Stimulated activated CD4-positive, alpha-beta T cell treated with anti-CD3 and anti-CD28 coated beads, Interleukin-1b, Interleukin-23, amount 100 ng/mL, for 4 hours (primary cell): ENCODE measurements around the gene GNB1L.

Source experiments
- DNase-seq, 2 donors: peaks; one replicate each; pipeline ENCODE4 v3.0.0-alpha.2; 2020; ENCODE audit warnings: low read depth in 2 of 2

GNB1L gene

DNA sequence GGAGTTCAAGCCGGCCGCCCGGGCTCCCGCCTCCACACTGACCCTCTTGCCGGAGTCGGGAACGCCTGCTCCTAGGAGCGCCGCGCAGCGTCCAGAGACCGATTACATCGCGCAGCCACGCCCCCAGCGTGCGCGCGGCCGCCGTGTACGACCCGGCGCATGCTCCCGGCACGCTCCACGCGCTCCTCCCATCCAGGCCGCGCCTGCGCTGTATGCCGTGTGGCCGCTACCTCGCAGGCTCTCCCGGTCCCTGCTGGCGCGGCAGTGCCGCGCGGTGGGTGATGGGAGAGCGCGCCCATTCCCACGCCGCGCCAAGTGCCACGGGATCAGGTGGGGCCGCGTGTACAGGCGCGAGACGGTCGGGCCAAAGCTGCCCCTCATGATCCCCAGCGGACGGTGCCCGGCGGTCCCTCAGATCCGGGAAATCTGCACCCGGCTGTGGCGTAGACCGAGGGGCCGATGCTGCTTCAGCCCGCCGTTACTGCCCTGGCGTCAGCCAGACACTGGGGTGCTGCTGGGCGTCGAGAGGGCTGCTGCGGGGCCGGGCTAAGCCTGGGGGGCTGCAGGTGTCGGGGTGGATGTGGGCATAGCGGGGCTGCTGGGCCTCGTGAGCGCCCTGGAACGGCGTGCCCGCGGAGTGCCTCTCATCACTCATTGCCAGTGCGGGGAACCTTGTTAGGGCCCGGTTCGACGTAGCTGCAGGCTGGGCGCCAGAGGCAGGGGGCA is at the start of gene GNB1L, which contains the start of gene RTL10:
Gene GNB1L (minus strand): TSS at position 97 of the 726 bp plus-strand sequence. CDS start 33,519 bp downstream, outside the sequence.
Gene RTL10 (minus strand): TSS at position 97 of the 726 bp plus-strand sequence. CDS start 2,613 bp downstream, outside the sequence.
- DNase-seq: peak; percentile 93 to 97

- DNase-seq: no peak
Observed at GRCh38 chr22:19904174-19904856, 49.6 kb upstream of the GNB1L start.

DNA sequence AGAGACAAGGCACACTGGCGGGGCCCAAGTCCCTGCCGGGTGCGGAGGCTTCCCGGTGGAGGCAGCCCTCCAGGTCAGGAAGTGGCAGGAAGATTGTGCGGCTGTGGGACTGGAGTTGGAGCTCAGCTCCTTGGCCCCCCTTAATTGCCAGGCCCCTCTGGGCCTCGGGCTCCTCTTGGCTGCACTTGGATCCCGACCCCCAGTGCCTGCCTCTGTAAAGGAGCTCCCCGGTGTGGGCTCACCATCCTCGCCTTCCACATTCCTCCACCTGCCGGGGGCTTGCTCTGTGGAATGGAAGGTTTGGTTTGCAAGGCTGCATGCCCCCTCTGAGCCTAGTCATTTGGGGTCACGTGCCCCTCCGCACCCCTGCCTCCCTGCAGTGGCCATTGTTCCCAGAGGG is 48.8 kb upstream of the GNB1L start:
- no peak for DNase-seq

- no peak for DNase-seq
Observed at GRCh38 chr22:19903031-19903430, 48.4 kb upstream of the GNB1L start.

DNA sequence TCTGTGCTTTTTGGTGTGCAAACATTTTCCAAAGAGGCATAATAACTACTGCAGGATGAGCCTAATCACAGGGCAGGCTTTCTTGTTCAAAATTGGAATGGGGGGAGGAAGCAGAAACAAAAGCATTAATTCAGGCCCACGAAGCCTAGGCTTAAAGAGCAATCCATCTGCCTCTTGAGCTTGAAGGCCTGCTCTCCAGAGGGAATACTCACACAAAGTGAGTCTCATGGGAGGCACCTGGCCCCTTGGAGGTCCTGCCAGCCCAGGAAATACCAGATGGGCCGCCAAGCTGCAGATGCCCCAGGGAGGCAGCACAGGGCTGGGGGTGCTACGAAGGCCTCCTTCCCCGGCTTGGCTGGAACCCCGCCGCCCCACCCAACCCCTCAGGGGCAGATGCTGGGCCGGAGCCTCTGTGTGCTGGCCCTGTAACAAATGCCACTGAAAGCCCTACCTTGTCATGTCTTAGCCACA is 47.6 kb upstream of the GNB1L start:
- DNase-seq: no peak

GRCh38 chr22:19901577-19902244 is 47.0 kb upstream of the GNB1L start:
- DNase-seq: no peak

DNA sequence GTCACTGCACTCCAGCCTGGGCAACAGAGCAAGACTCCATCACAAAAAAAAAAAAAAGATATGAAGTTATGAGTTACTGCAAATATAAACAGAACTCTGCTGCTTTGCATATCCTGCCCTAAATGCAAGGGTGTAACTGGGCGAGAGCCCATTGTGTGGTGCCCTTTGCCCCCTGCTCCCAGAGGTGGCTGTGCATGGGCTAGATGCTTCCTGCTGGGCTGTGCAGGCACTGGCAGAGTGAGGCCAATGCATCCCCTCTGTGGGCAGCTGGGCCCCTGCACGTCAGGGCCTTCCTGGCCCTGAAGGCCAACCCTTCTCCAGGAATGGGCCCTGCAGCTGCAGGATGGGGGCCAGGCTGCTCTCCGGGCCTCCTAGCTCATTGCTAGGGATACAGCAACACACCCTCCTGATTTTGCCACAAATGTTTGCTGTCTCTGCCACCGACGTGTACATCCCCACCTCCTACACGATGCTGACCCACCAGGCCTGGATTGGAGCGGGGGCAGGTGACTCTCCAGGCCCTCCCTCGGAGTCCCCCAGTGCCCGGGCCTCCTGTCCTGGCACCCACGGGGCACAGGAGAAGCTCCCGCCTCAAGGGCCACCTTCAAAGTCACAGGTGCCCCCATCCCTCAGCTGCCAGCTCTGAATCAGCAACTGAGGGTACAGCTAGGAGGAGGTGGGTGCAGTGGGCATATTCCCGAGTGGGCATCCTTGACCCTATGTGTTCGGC is 46.2 kb upstream of the GNB1L start:
- no peak for DNase-seq

DNA sequence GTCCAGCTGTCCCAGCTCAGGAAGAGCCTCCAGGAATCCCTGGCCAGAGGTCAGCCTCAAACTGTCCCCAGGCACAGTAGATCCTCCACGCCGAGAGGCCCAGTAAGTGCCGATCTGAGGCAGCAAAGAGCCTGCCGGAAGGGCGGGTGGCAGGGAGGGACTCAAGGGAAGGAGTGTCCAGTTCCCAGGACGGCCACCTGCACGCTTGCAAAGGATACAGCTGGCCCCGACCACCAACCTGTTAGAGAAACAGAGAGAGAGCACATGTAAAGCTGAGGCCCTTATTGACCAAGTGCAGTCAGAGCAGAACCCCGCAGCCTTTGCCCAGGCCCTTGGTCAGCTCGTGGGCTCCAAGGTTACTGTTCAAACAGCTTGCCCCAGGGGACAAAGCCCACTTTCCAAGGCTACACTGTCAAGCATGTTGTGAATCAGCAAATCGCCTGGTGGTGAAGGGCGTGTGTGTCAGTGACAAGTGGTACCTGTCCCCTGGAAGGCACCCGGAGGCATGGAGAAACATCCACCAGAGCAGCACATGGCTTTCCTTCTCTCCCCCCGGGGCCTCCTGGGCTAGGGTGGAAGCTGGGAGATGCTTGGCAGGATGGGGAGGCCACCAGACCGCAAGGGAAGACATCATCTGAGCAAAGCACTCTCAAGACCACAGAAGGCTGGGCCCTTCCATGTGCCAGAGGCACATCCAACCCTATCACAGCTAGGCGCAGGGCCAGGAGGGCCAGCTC is 44.3 kb upstream of the GNB1L start:
- DNase-seq: no peak

DNA sequence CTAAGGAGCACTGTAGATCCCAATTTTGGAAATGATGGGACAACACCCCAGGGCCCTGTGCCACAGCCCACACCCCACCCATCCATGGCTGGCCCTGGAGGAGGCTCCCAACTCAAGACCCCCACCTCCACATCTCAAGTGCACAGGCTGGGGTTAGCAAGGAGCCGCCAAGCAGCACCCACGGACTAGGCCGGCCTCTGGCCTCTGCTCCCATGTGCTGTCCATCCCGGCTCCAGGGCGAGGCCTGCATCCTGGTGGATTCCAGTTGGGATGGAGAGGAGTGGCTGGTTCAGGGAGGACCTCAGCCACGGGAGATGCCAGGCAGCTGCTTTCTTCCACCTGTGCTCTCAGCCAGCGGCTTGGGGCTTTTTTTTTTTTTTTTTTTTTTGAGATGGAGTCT is 43.5 kb upstream of the GNB1L start:
- no peak for DNase-seq

- no peak for DNase-seq
Observed at GRCh38 chr22:19897726-19898125, 43.1 kb upstream of the GNB1L start.

DNA sequence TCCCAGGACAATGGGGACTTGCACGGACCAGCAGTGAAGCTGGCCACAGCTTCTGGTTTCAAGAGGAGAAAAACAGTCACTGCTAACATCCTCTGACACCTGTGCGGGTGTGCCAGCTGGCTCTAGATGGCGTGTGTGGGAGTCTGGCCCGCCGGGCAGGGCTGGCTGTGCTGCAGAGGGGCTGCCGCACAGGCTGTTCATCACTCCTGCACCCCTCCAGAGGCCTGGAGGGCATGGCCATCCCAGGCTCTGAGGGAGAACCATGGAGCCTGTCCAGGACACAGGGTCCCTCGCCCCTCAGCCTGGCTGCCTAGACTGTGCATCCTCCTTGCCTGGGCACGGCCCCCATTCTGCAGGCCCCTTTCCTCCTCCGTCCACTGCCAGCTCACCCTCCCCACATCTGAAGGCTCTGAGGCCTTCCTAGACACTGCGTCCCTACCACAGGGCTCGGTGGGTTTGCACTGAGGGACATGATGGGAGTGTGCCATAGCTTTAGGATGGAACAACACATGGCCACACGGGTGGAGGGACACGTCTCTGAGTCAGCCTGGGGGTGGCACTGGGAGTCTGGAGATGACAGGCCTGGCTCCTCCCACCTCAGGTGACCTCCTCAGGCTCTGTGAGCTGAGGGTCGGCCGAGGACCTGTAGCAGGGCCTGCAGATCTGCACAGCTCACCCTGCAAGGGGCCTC is 42.1 kb upstream of the GNB1L start:
- no peak for DNase-seq

- no peak for DNase-seq
Observed at GRCh38 chr22:19895160-19895849, 40.6 kb upstream of the GNB1L start.

DNA sequence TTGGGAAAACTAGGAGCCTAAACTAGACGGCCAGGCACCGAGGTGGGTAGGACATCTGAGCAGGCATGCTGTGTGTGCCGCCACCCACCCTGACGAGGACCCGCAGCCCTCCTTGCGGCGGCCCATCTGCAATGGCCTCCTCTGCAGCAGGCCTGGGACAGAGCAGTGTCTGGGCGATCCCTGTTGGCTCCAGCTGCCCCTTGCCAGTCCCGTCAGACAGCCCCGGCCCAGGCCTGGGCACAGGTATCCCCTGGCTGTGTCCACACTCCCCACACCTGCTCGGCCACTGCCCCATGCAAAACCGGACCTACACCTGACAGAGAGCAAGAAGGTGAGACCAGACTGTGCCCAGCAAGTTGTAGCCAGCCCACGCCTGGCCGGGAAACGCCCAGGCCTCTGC is 38.7 kb upstream of the GNB1L start:
- no peak for DNase-seq

GRCh38 chr22:19892925-19893324 is 38.3 kb upstream of the GNB1L start:
- DNase-seq: no peak

- DNase-seq: peak; percentile 34 to 51
Observed at GRCh38 chr22:19892257-19892879, 37.7 kb upstream of the GNB1L start.

DNA sequence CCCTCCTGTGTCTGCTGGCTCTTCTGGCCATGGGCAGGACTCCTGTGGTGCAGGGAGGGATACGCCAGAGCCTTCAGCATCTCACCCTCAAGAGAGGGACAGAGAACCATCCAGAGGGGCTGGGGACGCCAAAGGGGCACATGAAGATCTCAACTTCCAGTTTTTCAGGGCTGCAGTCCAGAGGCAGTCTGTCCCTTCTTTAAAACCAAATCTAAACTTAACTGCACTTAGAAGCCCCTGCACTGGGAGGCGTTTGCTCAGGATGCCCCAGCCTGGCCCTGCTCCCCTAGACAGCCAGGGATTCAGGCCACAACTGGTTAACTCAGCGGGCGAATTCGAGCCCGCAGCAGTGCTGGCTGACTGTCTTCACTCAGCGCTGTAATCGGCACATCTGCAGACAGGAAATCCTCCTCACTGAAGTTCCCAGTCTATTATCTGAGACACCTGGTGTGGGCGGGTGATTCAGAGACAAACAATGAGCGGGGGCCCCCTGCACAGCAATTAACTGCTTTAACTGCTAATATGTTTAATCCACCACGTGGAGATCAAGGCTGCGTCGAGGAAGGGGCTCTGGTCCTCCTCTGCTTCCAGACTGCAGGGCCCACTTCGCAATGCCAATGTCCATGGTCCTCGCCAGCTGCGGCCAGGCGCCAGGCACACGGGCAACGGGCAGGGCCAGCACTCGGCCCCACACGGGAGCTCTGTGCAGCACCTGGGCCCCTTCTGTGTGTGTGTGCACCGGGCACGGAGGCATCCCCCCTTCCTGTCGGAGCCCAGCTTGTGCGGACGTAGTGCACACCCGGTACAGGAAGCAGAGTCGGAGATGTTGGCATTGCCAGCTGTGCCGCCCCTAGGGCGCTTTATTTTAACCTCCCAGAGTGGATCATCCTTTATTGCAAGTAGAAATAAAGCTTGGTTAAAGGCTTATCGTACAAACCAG is 36.9 kb upstream of the GNB1L start:
- peak; percentile 71 to 81 for DNase-seq

DNA sequence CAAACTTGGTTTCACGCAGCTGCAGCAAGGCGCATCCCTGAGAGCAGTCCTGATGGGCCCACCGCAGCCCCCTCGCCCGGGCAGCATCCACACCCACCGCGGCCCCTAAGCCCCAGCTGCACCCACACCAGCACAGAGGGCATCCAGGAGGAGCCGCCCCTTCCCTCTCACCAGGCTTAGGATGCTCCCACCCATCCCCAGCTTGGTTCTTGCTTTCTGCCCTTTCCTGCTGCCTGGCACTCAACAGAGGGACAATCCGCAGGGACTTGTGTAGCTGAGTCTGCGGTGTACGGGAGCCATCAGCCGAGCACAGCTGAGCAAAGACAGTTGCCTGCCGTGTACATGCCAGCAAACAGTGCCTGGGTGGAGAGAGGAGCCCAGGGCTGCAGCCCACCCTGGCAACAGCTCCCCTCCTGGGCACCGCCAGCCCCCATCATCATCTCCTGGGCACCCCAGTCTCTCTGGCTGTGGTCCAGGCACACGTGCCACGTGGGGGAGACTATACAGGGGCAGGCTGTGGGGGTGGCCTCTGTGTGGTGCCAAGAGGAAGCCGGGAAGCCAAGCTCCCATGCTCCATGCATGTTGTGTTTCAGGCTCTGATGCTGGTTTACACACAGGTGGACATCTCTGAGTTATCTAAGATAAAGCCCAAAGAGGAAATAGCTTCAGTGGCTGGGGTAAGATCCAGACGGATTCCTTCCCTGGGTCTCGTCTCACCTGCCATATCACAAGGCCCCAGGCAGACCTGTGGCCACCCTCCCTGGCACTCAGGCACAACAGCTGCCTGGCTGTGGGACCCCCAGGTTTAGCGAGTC is 36.0 kb upstream of the GNB1L start:
- DNase-seq: no peak
